Measurements from ENCODE around the gene ICOS. TPM values are rescaled to one million over a fixed set of nuclear protein-coding genes. Genes with fewer than 3 reads are reported as not detected.

ICOS gene
- total RNA-seq, 4 donors from 2014 or later = 0.48 to 0.85 (median 0.76) TPM; not detected in 1

DNA sequence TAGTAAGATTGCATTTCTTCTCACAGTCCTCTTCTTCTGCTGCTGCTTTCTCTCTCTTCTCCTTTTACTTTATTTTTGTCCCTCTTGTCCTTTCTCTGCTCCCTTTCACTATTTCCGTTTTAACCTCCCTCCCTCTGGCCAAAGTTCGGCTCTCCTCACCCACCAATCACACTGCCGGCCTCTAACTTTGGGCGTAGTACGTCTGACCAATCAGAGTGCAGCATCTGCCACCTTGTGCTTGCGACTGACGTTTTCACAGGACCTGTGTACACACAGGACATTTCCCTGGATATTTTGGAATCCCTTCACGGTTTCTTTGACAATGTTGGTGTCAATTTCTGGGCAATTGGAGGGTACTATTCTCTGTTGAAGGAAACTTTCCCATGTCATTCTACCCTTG is 22.6 kb upstream of the ICOS start:
- H3K36me3 ChIP-seq = no peaks in the 10 kb centered on the region
- no peak for DNase-seq
- intact Hi-C loops (cut with DNase I) = no loop called here
- no peaks in the 10 kb centered on the region for H3K27me3 ChIP-seq
- TF ChIP-seq, protein P1, sequence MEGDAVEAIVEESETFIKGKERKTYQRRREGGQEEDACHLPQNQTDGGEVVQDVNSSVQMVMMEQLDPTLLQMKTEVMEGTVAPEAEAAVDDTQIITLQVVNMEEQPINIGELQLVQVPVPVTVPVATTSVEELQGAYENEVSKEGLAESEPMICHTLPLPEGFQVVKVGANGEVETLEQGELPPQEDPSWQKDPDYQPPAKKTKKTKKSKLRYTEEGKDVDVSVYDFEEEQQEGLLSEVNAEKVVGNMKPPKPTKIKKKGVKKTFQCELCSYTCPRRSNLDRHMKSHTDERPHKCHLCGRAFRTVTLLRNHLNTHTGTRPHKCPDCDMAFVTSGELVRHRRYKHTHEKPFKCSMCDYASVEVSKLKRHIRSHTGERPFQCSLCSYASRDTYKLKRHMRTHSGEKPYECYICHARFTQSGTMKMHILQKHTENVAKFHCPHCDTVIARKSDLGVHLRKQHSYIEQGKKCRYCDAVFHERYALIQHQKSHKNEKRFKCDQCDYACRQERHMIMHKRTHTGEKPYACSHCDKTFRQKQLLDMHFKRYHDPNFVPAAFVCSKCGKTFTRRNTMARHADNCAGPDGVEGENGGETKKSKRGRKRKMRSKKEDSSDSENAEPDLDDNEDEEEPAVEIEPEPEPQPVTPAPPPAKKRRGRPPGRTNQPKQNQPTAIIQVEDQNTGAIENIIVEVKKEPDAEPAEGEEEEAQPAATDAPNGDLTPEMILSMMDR (IDR thresholded peaks at IDR 0.05) = no peak
- no peak for TF ChIP-seq POLR2A (IDR thresholded peaks at IDR 0.05)
- no peaks in the 10 kb centered on the region for H3K9me3 ChIP-seq
- H3K4me3 ChIP-seq = no peak overlapping the region
- no peak overlapping the region for H3K27ac ChIP-seq
- WGBS, 2 donors = 81 to 83% methylated on average over 8 of the region's 8 CpGs
- peaks cover 0 to 21% (median under 1%) of the 10 kb centered on the region in 3 donors for H3K4me1 ChIP-seq

DNA sequence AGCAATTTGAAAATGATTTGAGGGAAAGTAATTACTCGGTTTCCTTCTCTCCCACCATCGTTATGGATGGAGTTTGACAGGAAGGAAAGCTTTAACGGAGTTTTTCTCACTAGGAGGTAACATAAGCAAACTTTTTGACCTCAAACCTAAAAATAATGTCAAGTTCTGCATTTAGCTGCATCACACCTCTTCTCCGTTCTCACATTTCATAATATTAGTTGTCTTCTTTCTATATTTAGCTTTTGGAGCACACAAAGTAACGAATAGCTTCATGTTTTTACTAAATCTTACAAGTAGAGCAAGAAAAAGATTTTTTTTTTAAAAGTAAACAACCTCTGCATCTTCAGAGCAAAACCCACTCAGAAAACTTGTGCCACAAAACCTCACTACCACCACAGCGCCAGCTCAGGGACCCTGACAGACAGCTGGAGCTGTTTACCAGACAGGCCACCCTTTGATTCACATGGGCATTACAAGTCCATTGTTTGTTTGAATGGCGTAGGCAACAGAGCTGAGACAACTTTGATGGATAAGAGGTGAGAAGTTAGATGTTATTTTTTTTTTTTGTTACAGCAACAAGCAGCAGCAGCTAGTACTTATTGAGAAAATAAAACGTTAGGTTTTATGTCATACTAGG is 21.9 kb upstream of the ICOS start:
- intact Hi-C loops (cut with DNase I) = no loop called here
- Histone ChIP-seq H3K4me3 (no peak overlapping the region), H3K27ac (no peak overlapping the region), H3K36me3 (no peaks in the 10 kb centered on the region), H3K4me1 (peaks cover 0 to 18% (median 0%) of the 10 kb centered on the region in 3 donors), H3K27me3 (no peaks in the 10 kb centered on the region), H3K9me3 (no peaks in the 10 kb centered on the region)
- TF ChIP-seq, protein P1 (IDR thresholded peaks at IDR 0.05) = no peak
- TF ChIP-seq POLR2A (IDR thresholded peaks at IDR 0.05) = no peak
- DNase-seq = no peak
- WGBS, 2 donors = 47 to 49% methylated on average over 8 of the region's 8 CpGs

DNA sequence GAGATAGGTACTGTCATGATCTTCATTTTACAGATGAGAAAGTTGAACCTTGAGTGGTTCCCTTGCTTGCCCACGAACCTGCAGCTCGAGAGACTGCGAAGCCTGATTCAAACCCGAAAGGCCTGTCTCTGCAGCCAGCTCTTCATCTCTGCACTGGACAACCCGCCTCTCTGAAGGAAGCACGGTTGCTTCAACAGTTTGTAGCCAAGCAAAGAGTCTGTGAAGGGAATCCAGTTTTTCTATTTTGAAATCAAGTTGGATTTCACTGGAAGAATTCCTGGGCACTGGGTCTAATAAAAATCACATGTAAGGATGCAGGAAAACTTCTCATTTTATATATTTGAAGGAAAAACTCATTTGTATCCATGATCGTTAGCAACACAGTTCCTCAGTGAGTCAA is 21.3 kb upstream of the ICOS start:
- Histone ChIP-seq H3K4me1 (peaks cover 0 to 14% (median 0%) of the 10 kb centered on the region in 3 donors), H3K27me3 (no peaks in the 10 kb centered on the region), H3K4me3 (no peak overlapping the region), H3K9me3 (no peaks in the 10 kb centered on the region), H3K36me3 (no peaks in the 10 kb centered on the region), H3K27ac (no peak overlapping the region)
- WGBS, 2 donors = 64% methylated on average over 7 of the region's 7 CpGs
- DNase-seq = no peak
- TF ChIP-seq, protein P1 (IDR thresholded peaks at IDR 0.05) = no peak
- no peak for TF ChIP-seq POLR2A (IDR thresholded peaks at IDR 0.05)
- intact Hi-C loops (cut with DNase I) = no loop called here

DNA sequence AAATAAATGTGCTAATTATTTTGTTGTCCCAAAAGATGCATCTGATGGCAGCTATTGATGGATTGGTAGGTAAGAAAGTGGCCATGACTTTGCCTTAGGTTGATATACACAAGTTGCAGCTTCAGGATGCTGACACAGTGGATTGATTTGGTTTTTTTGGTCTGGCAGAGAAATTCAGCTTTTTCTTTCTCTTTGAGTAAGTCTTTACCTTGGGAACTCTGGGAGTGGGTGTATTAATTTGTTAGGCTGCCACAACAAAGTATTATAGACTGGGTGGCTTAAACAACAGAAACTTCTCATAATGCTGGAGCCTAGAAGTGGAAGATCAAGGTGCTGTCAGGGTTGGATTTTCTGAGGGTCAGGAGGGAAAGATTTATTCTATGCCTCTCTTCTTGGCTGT is 19.8 kb upstream of the ICOS start:
- Histone ChIP-seq H3K9me3 (no peaks in the 10 kb centered on the region), H3K4me3 (no peak overlapping the region), H3K36me3 (no peaks in the 10 kb centered on the region), H3K27me3 (no peaks in the 10 kb centered on the region), H3K27ac (no peak overlapping the region), H3K4me1 (peaks cover 0 to 14% (median 0%) of the 10 kb centered on the region in 3 donors)
- no peak for TF ChIP-seq POLR2A (IDR thresholded peaks at IDR 0.05)
- TF ChIP-seq, protein P1 (IDR thresholded peaks at IDR 0.05) = no peak
- no peak for DNase-seq
- intact Hi-C loops (cut with DNase I) = no loop called here

DNA sequence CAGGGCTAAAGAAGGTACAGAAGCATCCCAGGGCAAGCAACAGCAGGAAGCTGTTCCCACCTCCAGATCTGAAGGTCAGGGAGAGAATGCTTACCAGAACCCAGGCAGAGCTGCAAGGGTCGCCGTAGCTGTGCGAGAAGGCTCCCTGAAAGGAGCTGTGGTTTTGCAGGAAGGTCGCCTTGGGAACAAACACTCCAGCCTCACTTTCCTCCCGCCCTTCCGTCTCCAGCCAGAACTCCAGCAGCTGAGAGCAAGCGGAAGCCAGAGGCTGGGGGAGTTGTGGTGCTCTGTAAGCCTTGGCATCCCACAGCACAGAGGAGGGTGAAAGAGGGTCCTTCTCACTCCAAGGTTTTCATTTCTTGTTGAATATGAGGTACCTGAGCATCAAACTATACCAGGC is 18.3 kb upstream of the ICOS start:
- DNase-seq = no peak
- Histone ChIP-seq H3K36me3 (no peaks in the 10 kb centered on the region), H3K27me3 (no peaks in the 10 kb centered on the region), H3K4me3 (no peak overlapping the region), H3K4me1 (peaks cover 0 to 14% (median 0%) of the 10 kb centered on the region in 3 donors), H3K9me3 (no peaks in the 10 kb centered on the region), H3K27ac (no peak overlapping the region)
- intact Hi-C loops (cut with DNase I) = no loop called here
- 72 to 97% methylated on average over 4 to 6 of the region's 7 CpGs for WGBS, 2 donors
- no peak for TF ChIP-seq POLR2A (IDR thresholded peaks at IDR 0.05)
- TF ChIP-seq, protein P1 (IDR thresholded peaks at IDR 0.05) = no peak
